ENCODE results near the gene IFNLR1. TPM values are rescaled to one million over a fixed set of nuclear protein-coding genes. Genes with fewer than 3 reads are reported as not detected.

Gene IFNLR1
- total RNA-seq, 4 donors from 2014 or later = 10.4 to 16.4 (median 14.4) TPM

- TF ChIP-seq POLR2A (IDR thresholded peaks at IDR 0.05) = no peak
- TF ChIP-seq CTCF (IDR thresholded peaks at IDR 0.05) = no peak
- intact Hi-C loops (cut with DNase I; ENCODE audit: low total_unique reads) = no loop called here
- 58 to 59% methylated on average over 8 of the region's 8 CpGs for WGBS, 2 donors
- H3K4me3 ChIP-seq (ENCODE audit: low read depth, poor library complexity, severe bottlenecking) = no peak overlapping the region
- no peak for DNase-seq (ENCODE audit: low spot score in 2 of 2)
Measured at GRCh38 chr1:24198766-24199165, 11.7 kb upstream of the IFNLR1 start.

- intact Hi-C loops (cut with DNase I; ENCODE audit: low total_unique reads) = no loop called here
- WGBS, 2 donors = 52 to 59% methylated on average over 16 to 22 of the region's 22 CpGs
- H3K4me3 ChIP-seq (ENCODE audit: low read depth, poor library complexity, severe bottlenecking) = no peak overlapping the region
- DNase-seq (ENCODE audit: low spot score in 2 of 2) = no peak
- TF ChIP-seq POLR2A (IDR thresholded peaks at IDR 0.05) = no peak
- TF ChIP-seq CTCF (IDR thresholded peaks at IDR 0.05) = no peak
Measured at GRCh38 chr1:24195874-24196273, 8.8 kb upstream of the IFNLR1 start.

- no peak overlapping the region for H3K4me3 ChIP-seq (ENCODE audit: low read depth, poor library complexity, severe bottlenecking)
- intact Hi-C loops (cut with DNase I; ENCODE audit: low total_unique reads) = no loop called here
- TF ChIP-seq POLR2A (IDR thresholded peaks at IDR 0.05) (no peak), CTCF (IDR thresholded peaks at IDR 0.05) (no peak)
- WGBS, 2 donors = 33 to 39% methylated on average over 2 of the region's 2 CpGs
- no peak for DNase-seq (ENCODE audit: low spot score in 2 of 2)
Measured at GRCh38 chr1:24195136-24195535, 8.0 kb upstream of the IFNLR1 start.

- 61 to 69% methylated on average over 4 of the region's 4 CpGs for WGBS, 2 donors
- DNase-seq (ENCODE audit: low spot score in 2 of 2) = no peak
- intact Hi-C loops (cut with DNase I; ENCODE audit: low total_unique reads) = no loop called here
- no peak overlapping the region for H3K4me3 ChIP-seq (ENCODE audit: low read depth, poor library complexity, severe bottlenecking)
- TF ChIP-seq POLR2A (IDR thresholded peaks at IDR 0.05) = no peak
- TF ChIP-seq CTCF (IDR thresholded peaks at IDR 0.05) = no peak
Measured at GRCh38 chr1:24193046-24193445, 6.0 kb upstream of the IFNLR1 start.

GRCh38 chr1:24191860-24192259, 4.8 kb upstream of the IFNLR1 start:
- no peak for DNase-seq (ENCODE audit: low spot score in 2 of 2)
- 63 to 73% methylated on average over 5 of the region's 5 CpGs for WGBS, 2 donors
- no peak for TF ChIP-seq POLR2A (IDR thresholded peaks at IDR 0.05)
- TF ChIP-seq CTCF (IDR thresholded peaks at IDR 0.05) = no peak
- intact Hi-C loops (cut with DNase I; ENCODE audit: low total_unique reads) = no loop called here
- no peak overlapping the region for H3K4me3 ChIP-seq (ENCODE audit: low read depth, poor library complexity, severe bottlenecking)

GRCh38 chr1:24190983-24191461, 3.9 kb upstream of the IFNLR1 start:
- 81 to 85% methylated on average over 3 of the region's 3 CpGs for WGBS, 2 donors
- H3K4me3 ChIP-seq (ENCODE audit: low read depth, poor library complexity, severe bottlenecking) = no peak overlapping the region
- intact Hi-C loops (cut with DNase I; ENCODE audit: low total_unique reads) = no loop called here
- TF ChIP-seq POLR2A (IDR thresholded peaks at IDR 0.05) (no peak), CTCF (IDR thresholded peaks at IDR 0.05) (no peak)
- no peak for DNase-seq (ENCODE audit: low spot score in 2 of 2)
